DND-41 (cell line): ENCODE data around the gene ZFAND2B.

Source experiments
- ATAC-seq: fragments of 200-7000 bp; cut with Tn5 transposase; 3 replicates; pipeline ENCODE4 v1.9.1; 2021; ENCODE audit warnings: low read depth; ENCODE audit not compliant: insufficient read depth
- DNase-seq: peaks from one replicate; pipeline ENCODE4 v3.0.0-alpha.2; 2020
- H2AFZ ChIP-seq: 2 replicates; pipeline ENCODE4 v1.6.0; 2012; ENCODE audit warnings: low read depth, low read length
- H3K27ac ChIP-seq: 2 replicates; pipeline ENCODE4 v1.5.1; 2012; ENCODE audit warnings: low read length, inconsistent platforms
- H3K27me3 ChIP-seq: fragments of 200-600 bp; sonication (generic); 2 replicates; pipeline ENCODE4 v1.6.0; 2012; ENCODE audit warnings: low read length, mild to moderate bottlenecking, inconsistent platforms; ENCODE audit not compliant: insufficient read depth, poor library complexity
- H3K36me3 ChIP-seq: 2 replicates; pipeline ENCODE4 v1.5.1; 2012; ENCODE audit warnings: low read length, inconsistent platforms; ENCODE audit not compliant: insufficient read depth
- H3K4me1 ChIP-seq: 2 replicates; pipeline ENCODE4 v1.5.1; 2012; ENCODE audit warnings: mild to moderate bottlenecking, low read length; ENCODE audit not compliant: insufficient read depth
- H3K4me2 ChIP-seq: 2 replicates; pipeline ENCODE4 v1.6.0; 2012; ENCODE audit warnings: mild to moderate bottlenecking, moderate library complexity, low read length, inconsistent platforms; ENCODE audit not compliant: insufficient read depth
- H3K4me3 ChIP-seq, 2 experiments: fragments of 200-600 bp in 1 of 2; shearing (Covaris generic) in 1 of 2; 2 replicates each; pipeline ENCODE4 v1.5.1; 2012 to 2016; ENCODE audit warnings: inconsistent platforms in 2 of 2, low read length in 2 of 2, mild to moderate bottlenecking in 2 of 2, low read depth in 1 of 2, moderate library complexity in 1 of 2
- H3K79me2 ChIP-seq: 2 replicates; pipeline ENCODE4 v1.6.0; 2012; ENCODE audit warnings: low read length, inconsistent platforms; ENCODE audit not compliant: insufficient read depth
- H3K9ac ChIP-seq: 2 replicates; pipeline ENCODE4 v1.6.0; 2012; ENCODE audit warnings: low read depth, mild to moderate bottlenecking, inconsistent platforms, low read length, moderate library complexity
- H3K9me3 ChIP-seq: 2 replicates; pipeline ENCODE4 v1.5.1; 2012; ENCODE audit warnings: low read length, moderate library complexity, mild to moderate bottlenecking, inconsistent platforms; ENCODE audit not compliant: insufficient read depth, severe bottlenecking
- H4K20me1 ChIP-seq: 2 replicates; pipeline ENCODE4 v1.6.0; 2012; ENCODE audit warnings: low read length; ENCODE audit not compliant: insufficient read depth
- CTCF ChIP-seq: IDR thresholded peaks from 2 replicates; pipeline ENCODE4 v1.5.1; 2012; ENCODE audit warnings: borderline replicate concordance, low read length, moderate library complexity, mild to moderate bottlenecking; ENCODE audit not compliant: poor library complexity, severe bottlenecking; ENCODE audit errors: extremely low read depth
- EZH2 ChIP-seq: IDR thresholded peaks from 3 replicates; pipeline ENCODE4 v1.6.1; 2012; ENCODE audit warnings: borderline replicate concordance, low read depth, mild to moderate bottlenecking, moderate library complexity, low read length, inconsistent platforms; ENCODE audit not compliant: severe bottlenecking

Gene ZFAND2B

GRCh38 chr2:219252570-219252899 lies 46.0 kb downstream of the ZFAND2B start:
- Histone ChIP-seq H4K20me1 (peaks cover 43% of the 10 kb centered on the region), H2AFZ (no peak overlapping the region), H3K9ac (peak overlapping the region; percentile 51; the same call in 1 of the 2 replicates), H3K4me3 (peak overlapping the region in 1 of 2 experiments; percentile 65; a peak in 2 of 4 replicates), H3K27me3 (peaks cover 39% of the 10 kb centered on the region), H3K27ac (no peak overlapping the region), H3K79me2 (no peaks in the 10 kb centered on the region), H3K4me1 (peaks cover 49% of the 10 kb centered on the region), H3K4me2 (peak overlapping the region; percentile 99), H3K36me3 (peaks cover 6% of the 10 kb centered on the region), H3K9me3 (no peaks in the 10 kb centered on the region)
- ATAC-seq (peak; percentile 1; the same call in 1 of the 3 replicates), DNase-seq (no peak)
- no peak for TF ChIP-seq CTCF
- TF ChIP-seq EZH2: no peak

DNA sequence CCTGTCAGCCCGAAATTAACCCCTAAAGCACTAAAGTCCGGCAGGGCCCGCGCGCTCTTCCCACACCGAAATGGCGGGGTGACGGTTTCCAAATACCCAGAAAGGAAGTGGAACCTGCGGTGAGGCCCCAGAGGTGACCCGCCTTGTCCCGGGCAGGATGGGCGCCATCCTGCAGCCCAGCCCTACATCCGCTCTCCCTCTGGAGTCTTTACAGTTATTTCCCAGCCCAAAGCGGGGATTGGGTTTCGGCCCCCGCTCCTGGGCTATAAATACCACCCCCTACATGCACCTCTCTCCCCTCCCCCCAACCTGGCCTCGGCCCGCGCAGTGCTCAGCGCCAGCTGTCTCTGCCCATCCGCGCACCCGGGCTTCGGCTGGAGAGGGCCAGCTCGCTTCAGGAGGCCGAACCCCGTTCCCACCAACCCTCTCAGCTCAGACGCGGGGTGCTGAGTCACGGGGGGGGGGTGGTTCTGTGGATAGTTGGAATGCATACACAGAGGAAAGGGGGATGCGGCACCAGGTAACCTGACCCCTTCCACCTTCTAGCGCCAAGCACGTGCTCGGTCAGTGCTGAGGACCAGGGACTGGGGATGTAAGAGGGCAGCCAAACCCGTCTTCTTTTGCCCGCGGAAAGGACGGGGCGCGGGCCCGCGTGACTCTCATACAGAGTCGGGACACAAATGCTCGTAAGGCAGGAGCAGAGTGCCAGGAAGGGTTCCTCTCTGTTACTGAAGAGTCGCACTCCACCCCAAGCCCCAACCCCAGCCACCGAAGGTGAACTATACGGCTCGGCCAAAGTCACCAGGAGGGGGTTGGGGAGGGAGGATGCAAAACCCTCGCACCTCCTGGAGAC lies 46.5 kb downstream of the ZFAND2B start, which contains the start of gene TUBA4B:
TSS of gene TUBA4B (plus strand) at position 344 of the 853 bp plus-strand sequence. CDS start at position 509, 165 bp downstream.
- Histone ChIP-seq H3K4me3 (peak within 1 kb of the TSS; percentile 24 to 65; a peak in 3 of 4 replicates), H3K4me2 (peak within 1 kb of the TSS; percentile 99), H2AFZ (peak within 1 kb of the TSS; percentile 65), H3K9me3 (no peaks in the 10 kb centered on the region), H3K27me3 (peaks cover 39% of the 10 kb centered on the region), H4K20me1 (peaks cover 40% of the 10 kb centered on the region), H3K9ac (peak within 1 kb of the TSS; percentile 51), H3K36me3 (peaks cover 5% of the 10 kb centered on the region), H3K4me1 (peaks cover 43% of the 10 kb centered on the region), H3K79me2 (no peaks in the 10 kb centered on the region), H3K27ac (no peak within 1 kb of the TSS)
- ATAC-seq (peak; percentile 41), DNase-seq (peak; percentile 44)
- TF ChIP-seq CTCF (no peak), EZH2 (peak; percentile 96)

- H3K9me3 ChIP-seq: no peaks in the 10 kb centered on the region
- H3K4me3 ChIP-seq: peak within 1 kb of the TSS; percentile 24 to 65; a peak in 3 of 4 replicates
- peak; percentile 81 for DNase-seq
- TF ChIP-seq CTCF (peak; percentile 12), EZH2 (peak; percentile 5)
- peak; percentile 85 for ATAC-seq
- H2AFZ ChIP-seq: peak within 1 kb of the TSS; percentile 65
- peak within 1 kb of the TSS; percentile 99 for H3K4me2 ChIP-seq
- H4K20me1 ChIP-seq: peaks cover 33% of the 10 kb centered on the region
- peaks cover 42% of the 10 kb centered on the region for H3K27me3 ChIP-seq
- H3K4me1 ChIP-seq: peaks cover 37% of the 10 kb centered on the region
- H3K36me3 ChIP-seq: no peaks in the 10 kb centered on the region
- H3K27ac ChIP-seq: no peak within 1 kb of the TSS
- no peaks in the 10 kb centered on the region for H3K79me2 ChIP-seq
- peak within 1 kb of the TSS; percentile 51 for H3K9ac ChIP-seq
These were observed 47.4 kb downstream of the ZFAND2B start, which contains the start of gene TUBA4A for GRCh38 chr2:219253753-219254589. TUBA4A (minus strand) TSS chr2:219253918; CDS start chr2:219253858, 60 bp downstream.
